ENCODE data around the gene DCAF11. TPM values are rescaled to one million over a fixed set of nuclear protein-coding genes. Genes with fewer than 3 reads are reported as not detected.
A peak's percentile ranks its signal among the peaks of the same experiment; 100 is the strongest.

DCAF11 gene
- total and polyA plus RNA-seq, 2 of the 13 experiments (the other 11 are each of a cell fraction or from before 2014, with no cell fraction given) = 150 to 257 TPM

- in situ Hi-C loops (cut with HindIII; ENCODE audit: extremely low pct_ligation_motif_present, low pct_unique_long_range_greater_than_20kb) (loop anchor here (5.0 kb wide), 1 partner anchor 103 kb away; no protein-coding TSS in a partner anchor), intact Hi-C loops (cut with micrococcal nuclease; ENCODE audit: unreplicated experiment) (no loop called here)
- Histone ChIP-seq H3K4me3 (replicated peaks in 1 of 3; ENCODE audit: insufficient read depth in 1 of 3, low read depth in 2 of 3, low read length in 3 of 3) (no peak overlapping the region), H3K27ac (ENCODE audit: extremely low read length, insufficient read depth, low read length) (peak overlapping the region; percentile 24), H4K20me1 (ENCODE audit: insufficient read depth, low read length) (no peaks in the 10 kb centered on the region), H2AFZ (ENCODE audit: low read length) (no peak overlapping the region), H3K79me2 (ENCODE audit: insufficient read depth, low read length) (peaks cover 5% of the 10 kb centered on the region), H3K27me3 (ENCODE audit: control insufficient read depth in 1 of 2, insufficient read depth in 2 of 2, low read length in 2 of 2) (no peaks in the 10 kb centered on the region; a peak in 1 of 5 replicates), H3K9ac (ENCODE audit: insufficient read depth, low read depth, low read length) (no peak overlapping the region), H3K4me1 (ENCODE audit: insufficient read depth, low read length) (peaks cover 28% of the 10 kb centered on the region), H3K36me3 (replicated peaks in 1 of 2; ENCODE audit: control insufficient read depth in 1 of 2, insufficient read depth in 2 of 2, low read length in 2 of 2) (peaks cover 61 to 68% of the 10 kb centered on the region in 2 experiments), H3K4me2 (ENCODE audit: low read depth, low read length) (no peak overlapping the region), H3K9me3 (ENCODE audit: low read length) (no peaks in the 10 kb centered on the region)
- 96% methylated on average over 11 of the region's 11 CpGs for WGBS (ENCODE audit: low lambda C conversion rate)
- POLR2A ChIA-PET = interaction anchor here (1.3 to 11.8 kb wide), 20 partner anchors 10 to 147 kb away, joined by 3 to 233 read pairs (median 24); partner anchors contain the start of genes CHMP4A, CIDEB, DCAF11 and EMC9
- no TSS peak for BruUV-seq (replicated peaks)
- CTCF ChIA-PET (ENCODE audit: low intra/inter-chr PET ratio, low total read pairs) = interaction anchor here (1.3 to 2.4 kb wide), 5 partner anchors 24 to 146 kb away, joined by 4 to 12 read pairs (median 10); partner anchors contain the start of gene PSME1
- DNase-seq (ENCODE audit: low spot score) (no peak), ATAC-seq (no peak), FAIRE-seq (no peak)
- TF ChIP-seq SNAPC2 (CRISPR knock-in tag; IDR thresholded peaks at IDR 0.05) (no peak), HNRNPL (IDR thresholded peaks at IDR 0.05; ENCODE audit: low read depth, low read length) (peak; percentile 93), ZNF225 (CRISPR knock-in tag; IDR thresholded peaks at IDR 0.05) (peak; percentile 30; the same call in 1 of the 2 replicates), ZXDC (CRISPR knock-in tag; IDR thresholded peaks at IDR 0.05) (0 out of 2 replicates have a peak, but pooled peaks have one; percentile 24), POLR2G (IDR thresholded peaks at IDR 0.05; ENCODE audit: low read depth, low read length) (peak; percentile 22; the same call in 1 of the 2 replicates), NRL (CRISPR knock-in tag; IDR thresholded peaks at IDR 0.05; ENCODE audit: borderline replicate concordance) (0 out of 2 replicates have a peak, but pooled peaks have one; percentile 45), CREM (IDR thresholded peaks at IDR 0.05) (no peak), CREM (CRISPR knock-in tag; IDR thresholded peaks at IDR 0.05) (no peak), SAFB2 (CRISPR knock-in tag; IDR thresholded peaks at IDR 0.05; ENCODE audit: borderline replicate concordance, low read depth) (peak; percentile 61; the same call in 1 of the 2 replicates), AGO2 (optimal IDR thresholded peaks at IDR 0.05; ENCODE audit: low read depth, low read length) (peak; percentile 81), POLR2AphosphoS5 (IDR thresholded peaks at IDR 0.05; ENCODE audit: low read depth, low read length) (0 out of 2 replicates have a peak, but pooled peaks have one; percentile 19), SP4 (CRISPR knock-in tag; IDR thresholded peaks at IDR 0.05) (no peak), ZNF333 (CRISPR knock-in tag; IDR thresholded peaks at IDR 0.05; ENCODE audit: borderline replicate concordance) (peak; percentile 59; the same call in 1 of the 2 replicates), IKZF4 (CRISPR knock-in tag; IDR thresholded peaks at IDR 0.05; ENCODE audit: borderline replicate concordance, low read depth, not compliant biosample characterization) (no peak), ZNF768 (CRISPR knock-in tag; IDR thresholded peaks at IDR 0.05) (peak; percentile 16; the same call in 1 of the 2 replicates)
- TF ChIP-seq, protein P1, sequence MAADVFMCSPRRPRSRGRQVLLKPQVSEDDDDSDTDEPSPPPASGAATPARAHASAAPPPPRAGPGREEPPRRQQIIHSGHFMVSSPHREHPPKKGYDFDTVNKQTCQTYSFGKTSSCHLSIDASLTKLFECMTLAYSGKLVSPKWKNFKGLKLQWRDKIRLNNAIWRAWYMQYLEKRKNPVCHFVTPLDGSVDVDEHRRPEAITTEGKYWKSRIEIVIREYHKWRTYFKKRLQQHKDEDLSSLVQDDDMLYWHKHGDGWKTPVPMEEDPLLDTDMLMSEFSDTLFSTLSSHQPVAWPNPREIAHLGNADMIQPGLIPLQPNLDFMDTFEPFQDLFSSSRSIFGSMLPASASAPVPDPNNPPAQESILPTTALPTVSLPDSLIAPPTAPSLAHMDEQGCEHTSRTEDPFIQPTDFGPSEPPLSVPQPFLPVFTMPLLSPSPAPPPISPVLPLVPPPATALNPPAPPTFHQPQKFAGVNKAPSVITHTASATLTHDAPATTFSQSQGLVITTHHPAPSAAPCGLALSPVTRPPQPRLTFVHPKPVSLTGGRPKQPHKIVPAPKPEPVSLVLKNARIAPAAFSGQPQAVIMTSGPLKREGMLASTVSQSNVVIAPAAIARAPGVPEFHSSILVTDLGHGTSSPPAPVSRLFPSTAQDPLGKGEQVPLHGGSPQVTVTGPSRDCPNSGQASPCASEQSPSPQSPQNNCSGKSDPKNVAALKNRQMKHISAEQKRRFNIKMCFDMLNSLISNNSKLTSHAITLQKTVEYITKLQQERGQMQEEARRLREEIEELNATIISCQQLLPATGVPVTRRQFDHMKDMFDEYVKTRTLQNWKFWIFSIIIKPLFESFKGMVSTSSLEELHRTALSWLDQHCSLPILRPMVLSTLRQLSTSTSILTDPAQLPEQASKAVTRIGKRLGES (CRISPR knock-in tag; IDR thresholded peaks at IDR 0.05; ENCODE audit: borderline replicate concordance) = no peak
Measured at GRCh38 chr14:24159777-24160498, 45.4 kb downstream of the DCAF11 start.
